Measurements from ENCODE around the gene TCEANC2.
"Not testable (repeated sequence)": the region's sequence is repeated elsewhere in the genome, so short reads cannot be mapped to it uniquely, and the experiment has no call there.

Gene TCEANC2

DNA sequence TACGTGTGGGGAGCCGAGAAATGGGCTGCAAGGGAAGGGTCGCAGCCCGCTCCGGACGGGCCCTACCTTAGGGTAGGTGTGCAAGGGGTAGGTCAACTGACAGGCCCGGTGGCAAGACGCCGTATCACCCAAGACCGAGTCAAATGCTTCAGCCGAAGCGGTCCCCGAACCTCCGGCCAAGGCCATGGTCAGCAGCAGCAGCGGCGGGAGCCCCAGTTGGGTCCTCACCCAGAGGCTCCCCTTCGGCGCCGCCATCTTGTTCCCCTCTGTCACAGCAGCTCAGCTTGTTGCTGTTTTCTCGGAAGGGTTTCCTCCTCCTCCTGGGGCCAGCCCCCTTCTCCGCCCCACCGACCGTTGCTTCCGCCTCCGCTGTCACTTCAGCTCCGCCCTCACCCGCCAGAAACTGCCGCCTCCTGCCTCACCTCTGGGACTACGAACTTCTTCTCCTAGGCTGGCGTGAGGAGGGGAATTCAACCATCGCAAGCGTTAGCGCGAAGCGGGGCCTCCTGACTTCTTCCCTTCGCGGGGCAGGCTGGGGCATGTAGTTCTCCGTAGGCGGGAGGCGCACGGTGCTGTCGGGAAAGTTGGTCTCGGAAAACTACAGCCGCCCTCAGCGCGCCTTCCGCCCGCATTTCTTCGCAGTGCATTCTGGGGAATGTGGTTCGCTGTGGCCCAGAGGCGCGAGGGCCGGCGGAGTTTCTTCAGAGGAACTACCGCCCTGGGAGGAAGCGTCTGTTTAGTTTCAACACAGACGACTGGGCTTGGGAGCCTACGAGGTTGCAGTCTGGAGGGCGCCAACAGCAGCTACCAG, at the start of gene TCEANC2, which contains the start of gene TMEM59:
Gene TCEANC2, plus strand, starts transcription at position 675 of the 811 bp plus-strand sequence. CDS start 815 bp downstream, outside the sequence.
Gene TMEM59, minus strand, starts transcription at position 271 of the 811 bp plus-strand sequence. Its CDS starts 16 bp downstream, at position 255.
- in situ Hi-C loops (cut with MboI; ENCODE audit: low sequenced_read_pairs): no loop called here

DNA sequence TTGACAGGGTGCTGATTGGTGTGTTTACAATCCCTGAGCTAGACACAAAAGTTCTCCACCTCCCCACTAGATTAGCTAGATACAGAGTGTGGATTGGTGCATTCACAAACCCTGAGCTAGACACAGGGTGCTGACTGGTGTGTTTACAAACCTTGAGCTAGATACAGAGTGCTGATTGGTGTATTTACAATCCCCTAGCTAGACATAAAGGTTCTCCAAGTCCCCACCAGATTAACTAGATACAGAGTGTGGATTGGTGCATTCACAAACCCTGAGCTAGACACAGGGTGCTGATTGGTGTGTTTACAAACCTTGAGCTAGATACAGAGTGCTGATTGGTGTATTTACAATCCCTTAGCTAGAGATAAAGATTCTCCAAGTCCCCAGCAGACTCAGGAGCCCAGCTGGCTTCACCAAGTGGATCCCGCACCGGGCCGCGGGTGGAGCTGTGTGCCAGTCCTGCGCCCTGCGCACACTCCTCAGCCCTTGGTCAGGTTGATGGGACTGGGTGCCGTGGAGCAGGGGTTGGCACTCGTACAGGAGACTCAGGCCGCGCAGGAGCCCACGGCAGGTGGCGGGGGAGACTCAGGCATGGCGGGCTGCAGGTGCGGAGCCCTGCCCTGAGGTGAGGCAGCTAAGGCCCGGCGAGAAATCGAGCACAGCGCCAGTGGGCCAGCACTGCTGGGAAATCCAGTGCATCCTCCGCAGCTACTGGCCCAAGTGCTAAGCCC, 49.5 kb upstream of the TCEANC2 start:
- in situ Hi-C loops (cut with MboI; ENCODE audit: low sequenced_read_pairs): not testable (repeated sequence)

DNA sequence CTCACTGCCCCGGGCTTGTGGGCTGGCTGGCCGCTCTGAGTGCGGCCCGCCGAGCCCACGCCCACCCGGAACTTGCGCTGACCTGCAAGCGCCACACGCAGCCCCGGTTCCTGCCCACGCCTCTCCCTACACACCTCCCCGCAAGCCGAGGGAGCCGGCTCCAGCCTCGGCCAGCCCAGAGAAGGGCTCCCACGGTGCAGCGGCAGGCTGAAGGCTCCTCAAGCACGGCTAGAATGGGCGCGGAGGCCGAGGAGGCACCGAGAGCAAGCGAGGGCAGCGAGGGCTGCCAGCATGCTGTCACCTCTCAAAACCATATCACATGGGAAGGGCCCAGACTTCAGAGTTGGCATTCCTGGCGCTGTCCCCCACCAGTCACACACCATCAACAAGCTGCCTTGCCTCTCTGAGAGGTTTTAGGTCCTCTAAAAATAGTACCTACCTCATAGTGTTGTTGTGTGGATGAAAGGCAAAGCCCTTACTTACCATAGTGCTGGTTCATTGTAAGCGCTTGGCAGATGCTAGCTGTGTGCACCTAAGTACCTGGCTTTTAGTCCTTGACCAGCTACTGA, 48.8 kb upstream of the TCEANC2 start:
- in situ Hi-C loops (cut with MboI; ENCODE audit: low sequenced_read_pairs): no loop called here

DNA sequence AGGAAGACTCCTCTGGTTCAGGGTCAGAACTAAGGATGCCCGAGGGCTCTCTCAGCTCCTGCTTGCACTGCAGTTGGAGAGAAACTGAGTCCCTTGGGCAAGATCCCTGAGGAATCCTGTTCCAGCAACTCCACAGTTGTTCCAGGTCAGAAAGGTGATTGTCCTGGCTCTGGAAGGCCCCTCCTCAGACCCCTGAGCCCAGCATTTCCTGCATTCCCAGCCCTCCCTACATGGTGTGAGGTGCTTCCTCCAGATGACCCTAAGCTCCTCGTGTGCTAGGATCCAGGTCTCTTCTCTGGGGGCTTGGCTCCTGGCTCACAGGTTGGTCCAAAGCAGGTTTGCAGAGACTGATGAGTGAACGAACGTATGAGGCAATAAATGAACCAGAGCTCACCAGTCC, 46.9 kb upstream of the TCEANC2 start:
- in situ Hi-C loops (cut with MboI; ENCODE audit: low sequenced_read_pairs): no loop called here

DNA sequence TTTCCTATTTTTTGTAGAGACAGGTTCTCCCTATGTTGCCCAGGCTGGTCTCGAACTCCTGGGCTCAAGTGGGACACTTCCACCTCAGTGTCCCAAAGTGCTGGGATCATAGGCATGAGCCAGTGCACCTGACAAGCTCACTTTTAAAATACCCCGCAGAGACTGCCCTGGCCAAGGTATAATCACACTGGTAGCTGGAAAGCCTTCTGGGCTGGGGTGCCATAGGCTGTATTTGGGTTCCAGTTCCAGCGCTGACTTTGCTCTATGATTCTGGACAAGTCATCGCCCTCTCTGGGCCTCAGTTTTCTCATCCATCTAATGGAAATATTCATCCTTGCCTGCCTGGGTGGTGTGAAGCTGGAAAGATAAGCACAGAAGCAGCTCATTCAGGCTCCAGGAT, 45.8 kb upstream of the TCEANC2 start:
- in situ Hi-C loops (cut with MboI; ENCODE audit: low sequenced_read_pairs): no loop called here

DNA sequence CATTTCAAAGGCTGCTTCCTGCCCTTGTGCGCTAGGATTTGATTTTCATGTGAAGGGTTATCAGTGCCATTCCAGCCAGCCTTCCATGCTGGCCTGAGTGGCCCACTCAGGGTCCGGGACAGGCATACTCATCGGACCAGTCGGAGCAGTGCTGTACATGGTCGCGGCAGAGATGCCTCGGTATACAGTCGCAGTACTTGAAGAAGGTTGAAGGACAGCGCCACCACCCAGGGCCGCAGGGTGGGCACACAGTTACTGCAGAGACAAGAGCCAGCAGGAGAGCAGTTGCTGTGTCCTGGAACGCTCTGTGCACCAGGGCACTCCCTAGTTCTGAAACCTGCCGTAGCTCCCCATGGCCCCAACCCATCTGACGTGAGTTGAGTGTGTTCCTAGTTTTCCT, 44.5 kb upstream of the TCEANC2 start:
- in situ Hi-C loops (cut with MboI; ENCODE audit: low sequenced_read_pairs): no loop called here

GRCh38 chr1:54009406-54009805, 44.0 kb upstream of the TCEANC2 start:
- in situ Hi-C loops (cut with MboI; ENCODE audit: low sequenced_read_pairs): no loop called here

GRCh38 chr1:54010415-54011117, 42.8 kb upstream of the TCEANC2 start:
- in situ Hi-C loops (cut with MboI; ENCODE audit: low sequenced_read_pairs): no loop called here

GRCh38 chr1:54011316-54012007, 41.9 kb upstream of the TCEANC2 start:
- in situ Hi-C loops (cut with MboI; ENCODE audit: low sequenced_read_pairs): no loop called here

DNA sequence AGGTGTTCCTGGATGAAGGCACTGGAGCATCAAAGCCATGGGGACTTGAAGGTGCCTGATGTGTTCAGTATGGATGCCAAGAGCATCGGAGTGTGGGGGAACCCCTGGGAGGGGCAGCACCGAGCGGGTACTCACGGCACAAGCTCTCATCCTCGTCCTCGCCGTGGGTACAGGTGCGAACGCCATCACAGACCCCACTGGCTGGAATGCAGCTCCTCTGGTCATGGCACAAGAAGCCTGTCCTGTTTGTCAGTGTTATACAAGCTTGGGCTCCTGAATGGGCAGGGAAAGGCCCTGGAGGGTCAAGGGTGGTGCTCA, 41.4 kb upstream of the TCEANC2 start:
- in situ Hi-C loops (cut with MboI; ENCODE audit: low sequenced_read_pairs): no loop called here

DNA sequence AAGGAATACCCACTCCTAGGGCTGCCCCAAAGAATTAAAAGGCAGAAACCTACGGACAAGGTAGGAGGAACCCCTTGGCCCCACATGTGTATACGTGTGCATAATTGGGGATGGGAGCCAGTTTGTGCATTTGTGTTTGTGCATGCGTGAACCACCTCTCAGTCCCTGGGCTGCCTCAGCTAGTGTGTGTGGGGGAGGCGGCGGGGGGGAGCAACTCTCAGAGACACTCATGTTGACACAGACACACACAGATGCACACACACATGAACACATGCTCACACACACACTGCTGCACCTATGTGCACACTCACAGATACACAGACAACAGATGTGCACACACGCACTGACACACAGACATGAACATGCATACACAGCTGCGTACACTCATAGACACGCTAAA, 40.5 kb upstream of the TCEANC2 start:
- in situ Hi-C loops (cut with MboI; ENCODE audit: low sequenced_read_pairs): no loop called here

- in situ Hi-C loops (cut with MboI; ENCODE audit: low sequenced_read_pairs): no loop called here
Observed at GRCh38 chr1:54013393-54014008, 39.9 kb upstream of the TCEANC2 start.

DNA sequence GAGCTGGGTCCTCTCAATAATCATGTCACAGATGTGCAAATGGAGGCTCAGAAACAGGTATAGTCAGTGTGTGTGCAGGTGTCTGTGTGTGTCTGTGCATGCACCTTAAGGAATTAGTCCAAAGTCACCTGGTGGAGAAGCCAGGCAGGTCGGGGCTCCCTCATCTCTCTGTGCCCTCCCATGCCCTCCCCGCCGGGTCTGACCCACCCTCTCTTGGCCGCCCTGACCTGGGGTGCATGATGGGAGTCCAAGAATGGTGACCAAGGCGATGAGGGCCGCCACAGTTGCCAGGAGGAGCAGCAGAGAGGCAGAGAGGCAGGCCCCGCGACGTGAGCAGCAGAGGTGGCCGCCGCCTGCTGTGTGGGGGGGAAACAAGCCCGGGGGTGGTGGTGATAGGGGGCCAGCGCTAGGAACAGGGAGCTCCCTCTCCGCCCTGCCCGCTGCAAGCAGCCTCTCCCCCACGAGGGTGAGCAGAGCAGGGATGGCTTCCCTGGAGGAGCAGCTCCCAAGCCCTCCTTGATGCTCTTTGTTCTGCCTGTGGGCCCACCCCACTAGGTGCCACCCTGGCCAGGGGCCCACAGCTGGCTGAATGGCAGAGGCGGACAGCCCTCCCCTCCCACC, 39.3 kb upstream of the TCEANC2 start:
- in situ Hi-C loops (cut with MboI; ENCODE audit: low sequenced_read_pairs): no loop called here

DNA sequence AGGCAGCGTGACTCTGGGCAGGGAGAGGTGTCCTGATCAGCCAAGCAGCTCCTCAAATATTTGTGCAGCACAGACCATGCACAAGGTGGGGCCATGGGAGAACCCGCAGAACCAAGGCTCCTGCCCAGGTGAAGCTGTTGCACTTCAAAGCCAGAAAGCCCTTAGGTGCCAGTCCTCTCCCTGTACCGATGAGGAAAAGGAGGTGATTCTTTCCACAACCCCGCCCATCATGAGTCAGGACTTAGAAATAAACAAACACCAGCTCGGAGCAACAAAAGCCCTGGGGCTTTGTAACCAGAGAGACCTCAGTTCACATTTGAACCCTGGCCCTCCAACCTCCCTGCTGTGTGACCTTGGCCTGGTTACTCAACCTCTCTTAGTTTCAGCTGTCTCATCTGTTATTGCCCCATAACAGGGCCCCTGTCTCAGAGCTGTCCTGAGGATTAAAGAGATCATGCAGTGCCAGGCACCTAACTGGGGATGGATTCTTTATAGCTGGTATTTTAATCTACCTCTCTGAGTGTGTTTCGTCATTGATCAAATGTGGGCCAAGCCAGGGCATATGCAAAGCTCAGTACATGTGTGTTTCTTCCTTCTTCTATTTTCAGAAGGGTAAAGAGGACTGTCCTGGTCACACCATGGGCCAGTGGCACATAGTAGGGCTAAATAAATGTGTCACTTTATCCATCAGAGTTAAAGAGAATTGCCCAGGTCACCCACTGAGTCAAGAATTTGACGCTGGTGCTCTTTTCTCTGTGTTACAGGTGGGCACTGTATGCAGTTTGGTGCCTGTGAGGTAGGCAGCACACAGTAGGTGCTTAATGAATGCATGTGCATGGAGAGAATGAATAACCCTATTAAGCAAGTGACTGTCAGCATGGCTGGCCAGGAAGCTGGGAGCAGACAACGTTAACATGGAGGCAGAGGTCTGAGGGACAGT, 36.8 kb upstream of the TCEANC2 start:
- in situ Hi-C loops (cut with MboI; ENCODE audit: low sequenced_read_pairs): no loop called here

- in situ Hi-C loops (cut with MboI; ENCODE audit: low sequenced_read_pairs): no loop called here
Observed at GRCh38 chr1:54017979-54018378, 35.4 kb upstream of the TCEANC2 start, which contains the start of gene LDLRAD1. Gene LDLRAD1, minus strand, starts transcription at chr1:54018186. Its CDS starts 74 bp downstream, at chr1:54018112.

DNA sequence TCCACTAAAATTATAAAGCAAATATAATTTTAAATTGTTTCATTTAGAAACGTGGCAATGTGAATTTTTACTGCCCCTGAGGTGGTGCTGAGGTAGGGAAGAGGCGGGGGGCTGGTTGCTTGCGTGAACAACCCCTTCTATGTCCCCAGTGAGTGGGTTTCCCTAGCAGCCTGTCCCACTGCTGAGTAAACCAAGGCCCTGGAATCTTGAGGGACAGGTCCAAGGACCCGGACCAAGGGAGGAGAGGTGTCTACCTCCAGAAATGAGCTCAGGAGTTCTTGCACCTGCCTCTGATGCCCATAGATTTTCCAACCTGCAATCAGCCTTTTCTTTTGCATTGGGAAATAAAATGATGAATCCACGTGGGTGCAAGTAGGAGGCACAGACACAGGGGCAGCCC, 34.8 kb upstream of the TCEANC2 start:
- in situ Hi-C loops (cut with MboI; ENCODE audit: low sequenced_read_pairs): no loop called here

DNA sequence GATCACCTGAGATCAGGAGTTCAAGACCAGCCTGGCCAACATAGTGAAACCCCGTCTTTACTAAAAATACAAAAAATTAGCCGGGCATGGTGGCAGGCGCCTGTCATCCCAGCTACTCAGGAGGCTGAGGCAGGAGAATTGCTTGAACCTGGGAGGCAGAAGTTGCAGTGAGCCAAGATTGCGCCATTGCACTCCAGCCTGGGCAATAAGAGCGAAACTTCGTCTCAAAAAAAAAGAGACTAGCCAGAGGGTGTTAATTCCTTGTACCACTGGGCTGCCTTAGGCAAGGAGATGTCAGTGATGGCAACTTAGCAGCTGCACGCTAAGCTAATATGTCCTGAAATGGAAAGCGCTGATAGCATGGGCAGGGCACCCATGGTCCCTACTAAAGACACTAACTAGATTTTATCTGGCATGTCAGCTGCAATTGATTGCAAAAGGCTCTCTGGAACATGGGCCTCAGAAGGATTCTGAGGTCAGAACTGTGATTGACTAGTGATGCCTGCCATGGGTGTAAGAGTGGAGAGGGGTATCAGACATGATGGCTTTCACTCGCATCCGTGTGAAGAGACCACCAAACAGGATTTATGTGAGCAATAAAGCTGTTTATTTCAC, 33.7 kb upstream of the TCEANC2 start:
- in situ Hi-C loops (cut with MboI; ENCODE audit: low sequenced_read_pairs): not testable (repeated sequence)

- in situ Hi-C loops (cut with MboI; ENCODE audit: low sequenced_read_pairs): no loop called here
Observed at GRCh38 chr1:54024358-54024757, 29.1 kb upstream of the TCEANC2 start.

Data from HL-60/S4 treated with retinoic acid at 250 ng/mL for 4 days and 3 days (cell line).